HG02763 (cell line): Measurements from ENCODE around the gene NT5C3A.
"Not testable (repeated sequence)": the region's sequence is repeated elsewhere in the genome, so short reads cannot be mapped to it uniquely, and the experiment has no call there.

Experiments
- ATAC-seq: cut with Tn5 transposase; IDR thresholded peaks from one replicate; pipeline ENCODE4 v1.9.1; 2021; ENCODE audit warnings: mild to moderate bottlenecking, moderate library complexity; ENCODE audit not compliant: unreplicated experiment

NT5C3A gene

DNA sequence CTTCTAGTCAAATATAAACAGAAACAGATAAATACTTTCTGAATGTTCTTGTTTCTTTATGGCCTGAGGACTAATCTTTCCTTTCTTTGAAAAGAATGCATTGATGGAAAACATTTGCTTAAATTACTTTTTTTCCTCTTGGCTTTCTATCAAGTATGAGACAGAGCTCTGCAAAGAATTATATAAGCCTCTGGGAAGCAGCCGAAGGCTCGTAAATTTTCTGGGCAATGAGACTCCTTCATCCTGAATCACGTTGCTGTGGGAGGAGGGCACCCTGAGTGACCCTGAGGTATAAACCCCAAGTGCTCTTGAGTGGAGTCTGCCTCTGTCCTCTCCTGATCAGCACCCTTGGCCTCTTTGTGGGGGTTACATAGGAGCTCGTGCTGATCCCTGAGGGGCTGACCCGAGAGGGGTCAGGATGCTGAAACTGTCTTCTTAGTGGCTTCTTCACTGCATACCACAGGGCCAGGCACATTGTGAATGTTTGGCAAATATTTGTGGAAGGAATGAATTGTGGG, 71.4 kb downstream of the NT5C3A start:
- ATAC-seq, result not testable (repeated sequence)

GRCh38 chr7:32988148-32988547, 74.4 kb downstream of the NT5C3A start:
- peak; percentile 66 for ATAC-seq

DNA sequence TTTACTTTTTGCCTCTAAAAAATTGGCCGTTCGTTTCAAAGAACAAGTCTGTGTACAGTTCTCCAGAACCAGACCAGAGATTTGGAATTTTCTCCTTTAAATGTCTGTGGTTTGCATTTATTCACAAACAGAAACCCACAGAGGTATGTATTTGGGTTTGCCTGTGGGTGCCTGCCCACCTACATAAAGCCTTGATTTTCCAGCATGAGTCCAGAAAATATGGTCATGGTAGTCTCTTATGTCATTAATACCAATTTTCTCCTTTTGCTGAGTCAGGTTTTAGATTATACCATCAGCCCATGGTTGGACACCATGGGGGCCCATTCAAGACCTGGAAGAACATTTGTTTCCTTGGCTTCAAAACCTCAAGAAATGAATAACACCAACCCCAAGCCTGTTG, 82.7 kb downstream of the NT5C3A start:
- ATAC-seq, result not testable (repeated sequence)

- ATAC-seq, result not testable (repeated sequence)
These were observed 83.3 kb downstream of the NT5C3A start for GRCh38 chr7:32979246-32979645.

DNA sequence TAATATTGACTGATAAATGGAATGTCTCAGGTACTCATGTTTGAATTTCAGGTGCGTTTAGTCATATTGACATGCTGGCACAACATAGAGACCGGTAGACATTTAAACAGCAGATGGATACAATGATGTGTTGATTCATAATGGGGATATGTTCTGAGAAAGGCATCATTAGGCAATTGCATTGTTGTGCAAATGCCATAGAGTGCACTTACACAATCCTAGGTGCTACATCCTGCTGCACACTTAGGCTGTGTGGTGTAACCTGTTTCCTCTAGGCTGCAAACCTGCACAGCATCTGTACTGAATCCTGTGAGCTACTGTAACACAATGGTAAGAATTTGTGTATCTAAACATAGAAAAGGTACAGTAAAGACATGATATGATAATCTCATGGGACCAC, 85.4 kb downstream of the NT5C3A start:
- ATAC-seq, result not testable (repeated sequence)

DNA sequence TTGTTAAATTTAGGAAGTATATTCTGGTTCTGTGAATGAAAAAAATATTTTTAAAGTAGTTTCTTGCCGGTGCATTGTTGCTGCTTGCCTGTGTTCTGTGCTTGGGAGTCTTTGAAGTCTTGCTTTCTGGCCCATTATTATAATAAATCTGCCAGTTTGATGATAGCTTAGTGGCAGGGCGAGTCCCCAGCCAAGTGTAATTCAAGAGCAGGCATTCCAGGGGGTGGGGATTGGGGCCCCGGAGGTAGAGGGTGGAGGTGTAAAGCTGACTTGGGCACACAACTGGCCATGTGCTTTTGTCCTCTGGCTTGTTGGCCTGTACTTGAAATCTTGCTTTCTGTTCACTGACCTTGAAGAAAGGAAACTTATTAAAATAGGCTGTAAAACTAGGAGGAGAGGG, 90.6 kb downstream of the NT5C3A start:
- not testable (repeated sequence) for ATAC-seq

DNA sequence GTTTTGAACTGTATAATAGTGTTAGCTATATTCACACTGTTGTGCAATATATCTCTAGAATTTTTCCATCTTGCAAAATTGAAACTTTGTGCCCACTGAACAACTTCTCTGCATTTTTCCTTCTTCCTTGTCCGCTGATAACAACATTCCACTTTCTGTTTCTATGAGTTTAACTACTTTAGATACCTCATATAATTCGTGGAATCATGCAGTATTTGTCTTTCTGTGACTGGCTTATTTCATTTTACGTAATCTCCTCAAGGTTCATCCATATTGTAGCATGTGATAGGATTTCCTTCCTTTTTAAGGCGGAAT, 95.4 kb downstream of the NT5C3A start:
- not testable (repeated sequence) for ATAC-seq

GRCh38 chr7:32966489-32967267, 95.9 kb downstream of the NT5C3A start:
- ATAC-seq, result not testable (repeated sequence)

GRCh38 chr7:32964461-32965159, 98.0 kb downstream of the NT5C3A start:
- peak; percentile 97 for ATAC-seq
